ENCODE measurements around the gene ARHGEF10L.

DNA sequence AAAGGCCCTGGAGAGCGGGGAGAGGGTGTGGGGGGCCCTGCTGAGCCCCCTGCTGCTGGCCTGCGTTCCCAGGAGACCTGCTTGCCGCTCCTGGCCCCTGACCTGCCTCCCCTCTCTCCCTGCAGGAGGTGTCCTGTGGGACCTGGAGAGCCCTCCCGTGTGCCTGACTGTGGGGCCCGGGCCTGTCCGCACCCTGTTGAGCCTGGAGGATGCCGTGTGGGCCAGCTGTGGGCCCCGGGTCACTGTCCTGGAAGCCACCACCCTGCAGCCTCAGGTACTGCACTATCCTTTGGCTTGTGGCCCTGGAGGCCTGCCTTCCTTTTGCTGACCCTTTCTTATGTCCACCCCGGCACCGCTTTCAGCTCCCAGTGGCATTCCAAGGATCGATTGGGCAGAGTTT lies 124.8 kb downstream of the ARHGEF10L start:
- TF ChIP-seq, protein P1, sequence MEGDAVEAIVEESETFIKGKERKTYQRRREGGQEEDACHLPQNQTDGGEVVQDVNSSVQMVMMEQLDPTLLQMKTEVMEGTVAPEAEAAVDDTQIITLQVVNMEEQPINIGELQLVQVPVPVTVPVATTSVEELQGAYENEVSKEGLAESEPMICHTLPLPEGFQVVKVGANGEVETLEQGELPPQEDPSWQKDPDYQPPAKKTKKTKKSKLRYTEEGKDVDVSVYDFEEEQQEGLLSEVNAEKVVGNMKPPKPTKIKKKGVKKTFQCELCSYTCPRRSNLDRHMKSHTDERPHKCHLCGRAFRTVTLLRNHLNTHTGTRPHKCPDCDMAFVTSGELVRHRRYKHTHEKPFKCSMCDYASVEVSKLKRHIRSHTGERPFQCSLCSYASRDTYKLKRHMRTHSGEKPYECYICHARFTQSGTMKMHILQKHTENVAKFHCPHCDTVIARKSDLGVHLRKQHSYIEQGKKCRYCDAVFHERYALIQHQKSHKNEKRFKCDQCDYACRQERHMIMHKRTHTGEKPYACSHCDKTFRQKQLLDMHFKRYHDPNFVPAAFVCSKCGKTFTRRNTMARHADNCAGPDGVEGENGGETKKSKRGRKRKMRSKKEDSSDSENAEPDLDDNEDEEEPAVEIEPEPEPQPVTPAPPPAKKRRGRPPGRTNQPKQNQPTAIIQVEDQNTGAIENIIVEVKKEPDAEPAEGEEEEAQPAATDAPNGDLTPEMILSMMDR (IDR thresholded peaks at IDR 0.05): no peak
- TF ChIP-seq POLR2A (IDR thresholded peaks at IDR 0.05): no peak
